RPMI7951 (cell line): ENCODE data around the gene CCDC34. TPM values are rescaled to one million over a fixed set of nuclear protein-coding genes. Genes with fewer than 3 reads are reported as not detected.
"Not testable (repeated sequence)": the region's sequence is repeated elsewhere in the genome, so short reads cannot be mapped to it uniquely, and the experiment has no call there.

Experiments used
- DNase-seq: peaks from one replicate; pipeline ENCODE4 v3.0.0-alpha.2; 2012; ENCODE audit warnings: low read depth
- total RNA-seq: library from RNA; depleted of rRNA; stranded (reverse); fragments of >200 nt; shearing (Covaris generic); gene quantifications from 2 replicates; pipeline ENCODE4 v1.2.3, GENCODE V29; 2014

CCDC34 gene
- total RNA-seq, 1 experiment from 2014 or later: 14.5 TPM

DNA sequence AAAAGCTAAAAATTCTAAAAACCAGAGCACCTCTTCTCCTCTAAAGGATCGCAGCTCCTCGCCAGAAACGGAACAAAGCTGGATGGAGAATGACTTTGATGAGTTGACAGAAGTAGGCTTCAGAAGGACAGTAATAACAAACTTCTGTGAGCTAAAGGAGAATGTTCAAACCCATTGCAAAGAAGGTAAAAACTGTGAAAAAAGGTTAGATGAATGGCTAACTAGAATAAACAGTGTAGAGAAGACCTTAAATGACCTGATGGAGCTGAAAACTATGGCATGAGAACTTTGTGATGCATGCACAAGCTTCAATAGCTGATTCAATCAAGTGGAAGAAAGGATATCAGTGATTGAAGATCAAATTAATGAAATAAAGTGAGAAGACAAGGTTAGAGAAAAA, 40.8 kb downstream of the CCDC34 start:
- DNase-seq: not testable (repeated sequence)

GRCh38 chr11:27321340-27321739, 41.7 kb downstream of the CCDC34 start:
- DNase-seq: not testable (repeated sequence)

DNA sequence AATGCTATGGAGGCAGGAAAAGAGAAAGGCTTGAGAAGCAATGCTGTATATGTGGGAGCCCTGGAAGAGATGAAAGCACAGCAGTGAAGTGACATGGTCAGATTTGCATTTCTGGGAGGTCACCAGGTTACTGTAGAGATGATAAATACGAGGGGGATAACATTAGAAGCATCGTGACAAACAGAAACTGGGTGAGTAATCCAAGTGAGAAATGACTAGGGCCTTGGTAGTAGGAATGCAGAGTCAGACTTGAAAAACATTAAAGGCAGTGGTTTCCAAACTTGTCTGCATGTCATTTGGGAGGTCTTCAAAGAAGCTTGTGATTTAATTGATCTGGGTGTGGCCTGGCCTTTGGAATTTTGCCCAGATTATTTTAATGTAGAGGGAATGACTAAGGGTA, 43.9 kb downstream of the CCDC34 start:
- DNase-seq: peak; percentile 65

DNA sequence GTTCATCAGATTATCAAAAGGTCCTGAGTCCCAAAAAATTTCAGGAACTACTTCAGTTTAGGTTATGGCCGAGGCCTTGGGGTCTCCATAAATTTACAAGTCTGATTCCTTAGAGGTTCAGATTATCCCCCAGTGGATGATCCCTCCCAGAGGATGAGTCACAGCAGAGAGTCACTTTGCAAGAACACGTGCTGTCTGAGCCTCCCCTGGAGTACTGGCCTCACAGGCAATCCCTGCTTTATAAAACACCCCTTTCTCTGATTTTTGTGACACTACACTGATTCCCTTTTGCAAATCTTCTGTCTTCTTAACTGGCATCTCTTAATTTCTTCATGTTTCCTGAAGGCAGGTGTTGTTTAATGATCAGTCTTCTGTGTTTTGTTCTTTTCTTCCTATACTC, 45.3 kb downstream of the CCDC34 start:
- peak; percentile 66 for DNase-seq

DNA sequence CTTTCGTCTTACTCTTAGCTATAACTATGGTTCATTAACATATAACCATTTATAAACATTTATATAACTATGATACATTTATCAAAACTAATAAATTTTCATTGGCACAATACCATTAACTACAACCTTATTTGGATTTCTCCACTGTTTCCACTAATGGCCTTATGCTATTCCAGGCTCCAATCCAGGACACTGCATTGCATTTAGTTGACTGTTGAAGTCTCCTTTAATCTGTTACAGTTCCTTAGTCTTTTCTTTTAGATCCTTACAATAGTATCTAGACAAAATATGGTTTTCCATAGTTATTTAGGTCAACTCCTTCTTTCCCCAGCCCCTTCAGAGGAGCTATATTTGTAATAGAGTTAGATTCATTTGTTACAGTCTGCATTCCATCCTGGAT, 47.2 kb downstream of the CCDC34 start:
- no peak for DNase-seq

DNA sequence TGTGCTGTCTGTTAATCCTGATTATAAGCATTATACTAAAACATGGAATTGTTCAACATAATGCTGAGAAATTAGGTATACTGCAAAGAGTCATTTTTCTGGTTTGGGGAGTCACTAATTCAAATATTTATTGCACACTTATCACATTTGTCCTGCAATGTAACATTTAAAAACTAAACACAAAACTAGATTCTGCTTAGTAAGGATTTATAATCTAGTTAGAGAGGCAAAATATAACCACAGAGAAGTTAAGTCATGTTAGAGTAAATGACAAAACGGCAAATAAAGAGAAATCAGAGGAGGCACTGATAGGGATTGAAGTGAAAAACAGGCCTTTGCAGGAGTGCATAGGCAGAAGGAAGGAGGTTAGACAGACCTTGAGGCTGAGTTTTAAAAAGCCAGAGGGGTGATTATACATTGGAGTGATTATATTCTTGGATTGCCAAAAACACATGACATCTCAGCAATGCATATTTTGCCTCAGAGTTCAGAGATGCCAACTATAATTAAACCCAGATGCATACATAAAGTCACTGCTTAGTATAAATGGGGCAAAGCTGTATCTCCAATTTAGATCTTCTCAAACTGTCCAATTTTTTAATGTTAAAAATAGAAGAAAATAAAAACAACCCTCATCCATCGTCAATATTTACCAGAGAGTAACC, 49.7 kb downstream of the CCDC34 start:
- DNase-seq: peak; percentile 32

DNA sequence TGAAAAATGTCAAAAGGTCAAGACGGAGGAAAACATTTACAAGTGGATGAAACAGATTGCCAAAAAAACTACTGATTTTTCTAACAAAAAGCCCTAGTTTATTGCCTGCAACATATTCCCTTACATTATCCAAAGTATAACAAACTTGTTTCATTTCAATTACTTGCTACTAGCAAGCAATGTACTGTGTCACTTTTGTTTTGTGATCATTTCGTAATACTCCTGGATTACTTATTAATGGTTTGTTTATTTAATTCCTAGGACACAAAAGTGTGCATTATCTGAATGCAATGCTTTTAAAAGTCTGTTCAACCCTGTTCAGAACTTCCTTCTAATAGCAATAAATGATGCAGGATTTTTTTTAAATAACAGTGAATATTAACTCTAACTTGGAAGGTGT, 50.9 kb downstream of the CCDC34 start:
- no peak for DNase-seq

DNA sequence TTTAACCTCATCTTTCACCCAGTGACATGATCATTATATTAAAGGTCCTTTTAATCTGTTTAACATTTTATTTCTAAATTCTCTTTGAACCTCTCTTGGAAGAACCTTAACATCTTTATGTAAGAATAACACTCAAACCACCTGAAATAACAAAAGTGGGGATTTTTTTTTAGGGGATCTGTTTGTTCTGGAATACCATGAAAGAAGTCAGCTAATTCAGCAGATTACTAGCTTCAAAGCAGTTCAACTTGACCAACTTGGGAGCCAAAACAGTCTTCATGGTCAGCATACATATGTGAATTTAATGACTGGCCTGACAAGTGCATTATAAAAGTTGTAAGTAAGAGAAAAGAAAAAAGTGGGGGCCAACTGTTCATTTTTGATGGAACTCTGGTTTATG, 52.3 kb downstream of the CCDC34 start:
- no peak for DNase-seq

GRCh38 chr11:27310182-27310581, 52.8 kb downstream of the CCDC34 start:
- no peak for DNase-seq

GRCh38 chr11:27309046-27309445, 54.0 kb downstream of the CCDC34 start:
- DNase-seq: no peak

DNA sequence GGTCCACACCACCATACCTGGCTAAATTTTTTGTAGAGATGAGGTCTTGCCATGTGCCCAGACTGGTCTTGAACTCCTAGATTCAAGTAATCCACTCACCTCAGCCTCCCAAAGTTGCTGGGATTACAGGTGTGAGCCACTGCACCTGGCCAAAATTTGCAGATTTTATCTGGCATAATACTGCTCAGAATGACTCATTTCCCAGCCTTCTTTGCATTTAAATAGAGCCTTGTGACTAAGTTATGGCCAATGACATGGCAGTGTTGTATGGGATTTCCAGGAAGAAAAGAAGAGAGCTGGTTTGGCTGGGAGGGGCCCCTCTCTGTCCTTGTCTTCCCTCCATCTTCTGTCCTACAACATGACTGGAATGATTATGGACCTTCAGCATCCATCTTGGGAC, 55.8 kb downstream of the CCDC34 start:
- no peak for DNase-seq

DNA sequence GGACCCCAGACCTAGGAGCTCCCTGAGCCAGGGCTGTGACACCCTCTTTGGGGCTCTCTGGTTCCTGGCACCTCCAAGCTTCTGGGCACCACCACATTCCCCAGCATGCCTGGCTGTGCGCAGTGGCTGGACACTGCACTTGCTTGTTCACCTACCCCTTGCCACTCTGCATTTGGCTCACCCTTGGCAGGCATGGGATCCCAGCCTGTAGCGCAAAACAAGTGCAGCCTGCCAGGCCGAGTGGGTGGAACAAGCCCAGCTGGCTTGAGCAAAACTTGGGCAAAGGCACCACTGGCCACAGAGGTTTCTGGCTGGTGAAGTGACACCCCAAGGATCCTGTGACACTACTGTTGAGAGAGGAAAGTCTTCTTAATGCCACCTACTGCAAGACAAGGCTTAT, 57.3 kb downstream of the CCDC34 start:
- no peak for DNase-seq

- DNase-seq: no peak
Measured at GRCh38 chr11:27304514-27304913, 58.5 kb downstream of the CCDC34 start.

DNA sequence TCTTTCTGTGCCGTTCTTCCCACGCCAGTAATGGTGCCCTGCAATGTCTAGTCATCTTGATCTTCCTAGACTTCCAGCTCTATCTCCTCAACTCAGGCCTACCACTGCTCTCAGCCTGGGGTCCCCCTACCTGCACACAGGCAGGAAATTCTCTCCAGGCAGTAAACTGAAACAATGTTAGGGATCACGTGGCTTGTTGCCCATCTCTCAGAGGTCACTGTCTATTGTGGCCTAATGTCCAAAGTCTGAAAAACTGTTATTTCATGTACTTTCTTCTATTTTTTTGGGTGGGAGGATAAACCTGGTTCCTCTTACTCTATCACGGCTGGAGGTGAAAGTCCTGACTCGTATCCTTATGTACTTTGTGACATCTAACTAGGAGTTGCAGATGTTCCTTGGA, 59.1 kb downstream of the CCDC34 start:
- DNase-seq: no peak

- DNase-seq: no peak
Measured at GRCh38 chr11:27300974-27301373, 62.0 kb downstream of the CCDC34 start.

DNA sequence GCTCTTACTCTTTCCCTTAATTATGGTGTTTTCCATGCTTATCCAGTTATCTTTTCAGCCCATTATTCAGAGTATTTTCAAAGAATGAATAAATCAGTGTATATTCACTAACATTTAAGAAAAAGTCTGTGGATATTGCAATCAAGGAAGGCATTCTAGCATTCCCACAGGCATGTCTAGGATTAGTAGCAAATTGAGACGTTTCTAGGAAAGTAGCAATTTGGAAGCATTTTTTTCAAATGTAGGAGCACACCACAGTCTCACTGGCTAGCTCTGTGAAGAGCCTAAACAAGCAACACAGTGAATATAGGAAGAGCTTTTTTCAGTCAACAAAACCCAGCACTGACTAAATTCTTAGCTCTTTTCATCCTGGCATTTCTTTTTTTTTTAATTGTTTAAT, 65.4 kb downstream of the CCDC34 start:
- no peak for DNase-seq

- peak; percentile 61 for DNase-seq
Measured at GRCh38 chr11:27296497-27296896, 66.5 kb downstream of the CCDC34 start.

DNA sequence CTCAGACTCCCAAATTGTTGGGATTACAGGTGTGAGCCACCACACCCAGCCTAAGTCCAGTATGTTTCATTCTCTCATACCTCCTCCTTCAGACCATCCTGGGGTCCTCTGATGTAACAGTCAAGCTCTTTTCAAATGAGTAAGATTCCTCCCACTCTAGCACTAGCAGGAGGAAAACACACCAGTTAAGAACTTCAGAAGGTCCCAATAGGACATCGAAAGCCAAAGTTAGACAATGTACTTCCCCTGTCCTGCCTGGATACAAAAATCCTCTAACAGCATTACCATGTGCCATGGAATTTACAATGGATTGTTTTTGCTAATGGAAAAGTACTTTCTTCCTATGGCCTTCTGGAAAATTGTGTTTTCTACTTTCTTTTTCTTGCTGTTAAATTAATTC, 67.1 kb downstream of the CCDC34 start:
- DNase-seq: no peak

- DNase-seq: no peak
Measured at GRCh38 chr11:27294654-27295053, 68.4 kb downstream of the CCDC34 start.

- DNase-seq: peak; percentile 60
Measured at GRCh38 chr11:27293515-27294417, 69.2 kb downstream of the CCDC34 start.

- no peak for DNase-seq
Measured at GRCh38 chr11:27292637-27293010, 70.4 kb downstream of the CCDC34 start.

DNA sequence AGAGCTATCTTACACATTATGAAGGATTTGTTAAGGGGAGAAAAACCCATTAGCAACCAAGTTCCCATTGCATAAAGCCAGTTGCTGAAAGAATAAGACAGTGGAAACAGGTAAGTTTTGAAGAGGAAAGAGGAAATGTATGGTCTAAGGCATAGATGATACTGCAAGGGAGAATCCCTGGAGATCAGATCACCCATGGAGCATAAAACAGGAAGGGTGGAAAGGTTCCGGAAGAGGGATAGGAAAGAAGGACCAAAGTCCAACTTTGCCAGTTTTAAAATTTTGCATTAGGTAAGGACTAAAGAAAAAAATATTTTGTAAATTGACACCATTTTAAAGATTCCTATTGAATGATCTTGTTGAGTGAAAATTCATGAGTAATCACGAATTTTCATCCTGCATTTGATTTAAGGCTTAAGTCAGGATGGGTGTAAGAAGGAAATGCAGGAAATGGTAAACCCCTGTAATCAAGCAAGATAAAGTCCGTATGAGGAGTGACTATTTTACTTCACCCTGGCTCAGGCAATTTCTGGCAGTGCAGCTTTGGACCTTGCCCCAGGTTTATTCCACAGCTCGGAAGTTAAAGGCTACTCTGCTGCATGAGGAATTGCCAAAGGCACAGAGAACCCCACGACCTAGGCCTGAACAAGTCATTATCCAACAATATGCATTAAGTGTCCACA, 70.9 kb downstream of the CCDC34 start:
- no peak for DNase-seq
